ENCODE measurements around the gene PALM.

- no peak for TF ChIP-seq REST (IDR thresholded peaks at IDR 0.05; ENCODE audit: low read depth)
- TF ChIP-seq TAF1 (IDR thresholded peaks at IDR 0.05; ENCODE audit: low read depth) = no peak
- no peak for TF ChIP-seq MAX (IDR thresholded peaks at IDR 0.05)
- no peak for TF ChIP-seq EP300 (IDR thresholded peaks at IDR 0.05; ENCODE audit: borderline replicate concordance)
- no peak for TF ChIP-seq FOXM1 (IDR thresholded peaks at IDR 0.05; ENCODE audit: borderline replicate concordance, low read depth)
- no peak for TF ChIP-seq YY1 (IDR thresholded peaks at IDR 0.05; ENCODE audit: low read depth)
- TF ChIP-seq CEBPB (IDR thresholded peaks at IDR 0.05) = no peak
- no peak for TF ChIP-seq RAD21 (IDR thresholded peaks at IDR 0.05; ENCODE audit: low read depth)
- TF ChIP-seq TEAD4 (IDR thresholded peaks at IDR 0.05) = no peak
Observed at GRCh38 chr19:763181-763580, 54.4 kb downstream of the PALM start.
